ENCODE measurements around the gene LANCL1. TPM values are rescaled to one million over a fixed set of nuclear protein-coding genes. Genes with fewer than 3 reads are reported as not detected.

The LANCL1 gene
- total RNA-seq, 1 experiment from 2014 or later = 61.5 TPM

DNA sequence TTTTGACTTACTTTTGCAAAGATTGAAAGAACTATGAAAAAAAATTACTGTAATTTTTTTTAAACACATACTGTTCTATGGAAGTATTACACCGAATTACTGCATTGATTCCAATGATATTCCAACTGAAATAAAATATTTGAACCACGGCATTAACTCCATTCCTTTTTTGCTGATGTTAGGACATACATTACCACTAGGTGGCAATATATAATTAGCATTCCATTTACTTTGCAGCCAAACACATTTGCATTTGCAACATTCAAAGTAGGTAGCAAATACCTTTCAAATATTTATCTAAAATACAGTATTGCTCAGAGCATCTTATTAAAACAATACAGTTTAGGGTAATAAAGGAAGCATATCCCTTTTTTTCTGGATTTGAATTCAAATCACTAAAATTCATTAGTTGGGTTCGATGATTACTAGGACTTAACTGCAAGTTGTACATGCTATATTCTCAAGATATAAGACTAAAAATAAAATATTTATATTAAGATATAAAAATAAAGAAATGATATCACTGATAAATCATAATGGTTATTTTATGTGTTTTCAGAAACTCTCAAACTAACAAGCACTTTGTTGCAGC is 31.3 kb downstream of the LANCL1 start:
- TF ChIP-seq EZH2phosphoT487 (IDR thresholded peaks at IDR 0.05; ENCODE audit: borderline replicate concordance) = no peak
- TF ChIP-seq, protein P1, sequence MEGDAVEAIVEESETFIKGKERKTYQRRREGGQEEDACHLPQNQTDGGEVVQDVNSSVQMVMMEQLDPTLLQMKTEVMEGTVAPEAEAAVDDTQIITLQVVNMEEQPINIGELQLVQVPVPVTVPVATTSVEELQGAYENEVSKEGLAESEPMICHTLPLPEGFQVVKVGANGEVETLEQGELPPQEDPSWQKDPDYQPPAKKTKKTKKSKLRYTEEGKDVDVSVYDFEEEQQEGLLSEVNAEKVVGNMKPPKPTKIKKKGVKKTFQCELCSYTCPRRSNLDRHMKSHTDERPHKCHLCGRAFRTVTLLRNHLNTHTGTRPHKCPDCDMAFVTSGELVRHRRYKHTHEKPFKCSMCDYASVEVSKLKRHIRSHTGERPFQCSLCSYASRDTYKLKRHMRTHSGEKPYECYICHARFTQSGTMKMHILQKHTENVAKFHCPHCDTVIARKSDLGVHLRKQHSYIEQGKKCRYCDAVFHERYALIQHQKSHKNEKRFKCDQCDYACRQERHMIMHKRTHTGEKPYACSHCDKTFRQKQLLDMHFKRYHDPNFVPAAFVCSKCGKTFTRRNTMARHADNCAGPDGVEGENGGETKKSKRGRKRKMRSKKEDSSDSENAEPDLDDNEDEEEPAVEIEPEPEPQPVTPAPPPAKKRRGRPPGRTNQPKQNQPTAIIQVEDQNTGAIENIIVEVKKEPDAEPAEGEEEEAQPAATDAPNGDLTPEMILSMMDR (IDR thresholded peaks at IDR 0.05 in 2 of 3, conservative IDR thresholded peaks at IDR 0.05 in 1 of 3; ENCODE audit: borderline replicate concordance in 1 of 3, insufficient read depth in 1 of 3, low read depth in 2 of 3, low read length in 2 of 3) = peak; percentile 36 to 80 (median 50); a peak in 5 of 6 replicates
- no peak for TF ChIP-seq TCF7L2 (IDR thresholded peaks at IDR 0.05; ENCODE audit: borderline replicate concordance, extremely low read depth, insufficient read depth, insufficient read length)
- peak; percentile 62 for TF ChIP-seq RAD21 (IDR thresholded peaks at IDR 0.05; ENCODE audit: low read depth)
- no peak overlapping the region for H3K9ac ChIP-seq (ENCODE audit: low read length)
- no peaks in the 10 kb centered on the region for H3K4me1 ChIP-seq (ENCODE audit: control insufficient read depth in 1 of 2, insufficient read depth in 2 of 2, low read length in 2 of 2)
- no peak overlapping the region for H3K4me2 ChIP-seq (ENCODE audit: low read length)
- H3K4me3 ChIP-seq (replicated peaks in 1 of 2; ENCODE audit: low read depth in 1 of 2, low read length in 2 of 2) = no peak overlapping the region
- H3K36me3 ChIP-seq (ENCODE audit: control insufficient read depth in 1 of 2, insufficient read depth in 2 of 2, low read length in 2 of 2) = no peaks in the 10 kb centered on the region; a peak in 1 of 4 replicates
- no peak overlapping the region for H3K27ac ChIP-seq (ENCODE audit: low read depth, low read length)
- DNase-seq (ENCODE audit: low read depth, low spot score) (peak; percentile 6), ATAC-seq (no peak)
- ChIA-PET CTCF (no interaction called here), RAD21 (ENCODE audit: low non-redundant PET in 1 of 2, low total read pairs in 2 of 2, uncharacterized antibody in 2 of 2, unreplicated experiment in 2 of 2) (interaction anchor here in 1 of 2 experiments (0.5 kb wide), 1 partner anchor 710 kb away, joined by 4 read pairs; no protein-coding TSS in a partner anchor), POLR2A (no interaction called here)
- intact Hi-C loops (cut with micrococcal nuclease) = no loop called here
- no peak overlapping the region for H2AFZ ChIP-seq (ENCODE audit: low read depth, low read length, poor library complexity, severe bottlenecking)
- H3K79me2 ChIP-seq (ENCODE audit: insufficient read depth, low read length) = no peaks in the 10 kb centered on the region; the same call in 1 of the 2 replicates
- no peaks in the 10 kb centered on the region for H3K9me2 ChIP-seq (ENCODE audit: insufficient read depth)
- H4K20me1 ChIP-seq (ENCODE audit: insufficient read depth) = no peaks in the 10 kb centered on the region
- no peaks in the 10 kb centered on the region for H3K27me3 ChIP-seq (ENCODE audit: insufficient read depth, low read length)
- H3K9me3 ChIP-seq (ENCODE audit: control insufficient read depth in 1 of 2, insufficient read depth in 1 of 2, low read depth in 1 of 2, low read length in 2 of 2) = no peaks in the 10 kb centered on the region
- no TSS peak for BruUV-seq (replicated peaks)

DNA sequence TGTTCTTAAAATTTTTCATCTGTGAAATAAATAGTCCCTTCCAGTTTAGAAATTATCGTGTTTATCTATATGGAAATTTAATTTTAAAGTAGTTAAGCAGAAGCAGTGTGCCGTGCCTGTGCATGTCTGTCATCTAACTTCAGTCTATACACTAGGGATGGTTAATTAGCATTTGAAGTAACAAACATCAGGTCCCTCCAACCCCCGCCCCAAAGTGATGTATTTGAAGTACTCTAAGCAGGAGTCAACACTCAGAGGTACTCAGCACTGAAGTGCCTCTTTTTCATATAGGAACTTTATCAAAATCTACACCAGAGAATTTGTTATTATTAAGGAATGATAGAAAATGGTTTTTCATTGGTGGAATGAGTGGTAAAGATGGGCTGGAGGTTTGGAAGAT is 33.0 kb downstream of the LANCL1 start:
- CTCF ChIA-PET = no interaction called here
- no peaks in the 10 kb centered on the region for H3K27me3 ChIP-seq (ENCODE audit: insufficient read depth, low read length)
- no TSS peak for BruUV-seq (replicated peaks)

More for the DNA sequence above, 33.0 kb downstream of the LANCL1 start:
- Histone ChIP-seq H3K9ac (ENCODE audit: low read length) (no peak overlapping the region), H3K4me3 (replicated peaks in 1 of 2; ENCODE audit: low read depth in 1 of 2, low read length in 2 of 2) (no peak overlapping the region), H3K79me2 (ENCODE audit: insufficient read depth, low read length) (no peaks in the 10 kb centered on the region), H3K27ac (ENCODE audit: low read depth, low read length) (no peak overlapping the region), H3K9me3 (ENCODE audit: control insufficient read depth in 1 of 2, insufficient read depth in 1 of 2, low read depth in 1 of 2, low read length in 2 of 2) (no peaks in the 10 kb centered on the region), H3K4me2 (ENCODE audit: low read length) (no peak overlapping the region), H3K4me1 (ENCODE audit: control insufficient read depth in 1 of 2, insufficient read depth in 2 of 2, low read length in 2 of 2) (no peaks in the 10 kb centered on the region), H3K9me2 (ENCODE audit: insufficient read depth) (no peaks in the 10 kb centered on the region), H2AFZ (ENCODE audit: low read depth, low read length, poor library complexity, severe bottlenecking) (no peak overlapping the region), H3K36me3 (ENCODE audit: control insufficient read depth in 1 of 2, insufficient read depth in 2 of 2, low read length in 2 of 2) (no peaks in the 10 kb centered on the region; a peak in 1 of 4 replicates), H4K20me1 (ENCODE audit: insufficient read depth) (no peaks in the 10 kb centered on the region)
- intact Hi-C loops (cut with micrococcal nuclease) = no loop called here
- POLR2A ChIA-PET = no interaction called here
- RAD21 ChIA-PET (ENCODE audit: low non-redundant PET in 1 of 2, low total read pairs in 2 of 2, uncharacterized antibody in 2 of 2, unreplicated experiment in 2 of 2) = no interaction called here
- ATAC-seq (no peak), DNase-seq (ENCODE audit: low read depth, low spot score) (no peak)
- TF ChIP-seq ZNF274 (IDR thresholded peaks at IDR 0.05; ENCODE audit: low read depth, low read length) (no peak), RAD21 (IDR thresholded peaks at IDR 0.05; ENCODE audit: low read depth) (no peak), ELF1 (IDR thresholded peaks at IDR 0.05; ENCODE audit: borderline replicate concordance, low read depth) (no peak), ZFX (IDR thresholded peaks at IDR 0.05) (no peak), CEBPB (IDR thresholded peaks at IDR 0.05; ENCODE audit: low read depth) (no peak), EZH2 (IDR thresholded peaks at IDR 0.05) (no peak)
